Astrocyte of the cerebellum (primary cell): ENCODE measurements around the gene ANKHD1.
"Not testable (repeated sequence)": the region's sequence is repeated elsewhere in the genome, so short reads cannot be mapped to it uniquely, and the experiment has no call there.

ENCODE experiments used
- DNase-seq: peaks from one replicate; pipeline ENCODE4 v3.0.0-alpha.2; 2011; ENCODE audit warnings: low read depth
- H3K4me3 ChIP-seq: 2 replicates; pipeline ENCODE4 v1.5.1; 2011; ENCODE audit warnings: mild to moderate bottlenecking, low read depth, low read length, moderate library complexity
- CTCF ChIP-seq: IDR thresholded peaks from 2 replicates; pipeline ENCODE4 v1.5.1; 2012; ENCODE audit warnings: low read length, low read depth, moderate library complexity, mild to moderate bottlenecking; ENCODE audit errors: missing control alignments
- in situ Hi-C: cut with HindIII; loops from 2 replicates; pipeline ENCODE4 v1.10.0; 2017; ENCODE audit warnings: low sequenced_read_pairs

Gene ANKHD1

GRCh38 chr5:140570488-140570887 is 168.9 kb downstream of the ANKHD1 start:
- no peak for DNase-seq
- in situ Hi-C loops: no loop called here
- no peak overlapping the region for H3K4me3 ChIP-seq
- TF ChIP-seq CTCF: no peak

GRCh38 chr5:140571105-140571504 is 169.5 kb downstream of the ANKHD1 start:
- H3K4me3 ChIP-seq: no peak overlapping the region
- no peak for TF ChIP-seq CTCF
- DNase-seq: no peak
- in situ Hi-C loops: no loop called here

- DNase-seq: no peak
- in situ Hi-C loops: no loop called here
- no peak for TF ChIP-seq CTCF
- no peak overlapping the region for H3K4me3 ChIP-seq
Measured at GRCh38 chr5:140573683-140574082, 172.1 kb downstream of the ANKHD1 start.

- no peak overlapping the region for H3K4me3 ChIP-seq
- in situ Hi-C loops: no loop called here
- TF ChIP-seq CTCF: no peak
- no peak for DNase-seq
Measured at GRCh38 chr5:140574165-140574564, 172.5 kb downstream of the ANKHD1 start.

- in situ Hi-C loops: no loop called here
- no peak overlapping the region for H3K4me3 ChIP-seq
Measured at GRCh38 chr5:140575309-140575708, 173.7 kb downstream of the ANKHD1 start.

GRCh38 chr5:140576776-140577201 is 175.2 kb downstream of the ANKHD1 start:
- no peak overlapping the region for H3K4me3 ChIP-seq
- DNase-seq: no peak
- in situ Hi-C loops: no loop called here
- no peak for TF ChIP-seq CTCF

More at GRCh38 chr5:140575309-140575708, 173.7 kb downstream of the ANKHD1 start:
- TF ChIP-seq CTCF: no peak
- DNase-seq: no peak

- H3K4me3 ChIP-seq, DNase-seq, in situ Hi-C loops: not testable (repeated sequence)
Measured at GRCh38 chr5:140579188-140579747, 177.6 kb downstream of the ANKHD1 start.
